CD14-positive monocyte (primary cell): ENCODE measurements around the gene SF3A2. TPM values are rescaled to one million over a fixed set of nuclear protein-coding genes. Genes with fewer than 3 reads are reported as not detected.
A peak's percentile ranks its signal among the peaks of the same experiment; 100 is the strongest.

ENCODE experiments used
- DNase-seq, 3 donors: peaks; one replicate each; pipeline ENCODE4 v3.0.0-alpha.2; 2011 to 2022
- H2AFZ ChIP-seq: 2 replicates; pipeline ENCODE4 v1.6.0; 2012; ENCODE audit warnings: mild to moderate bottlenecking, low read depth, low read length, inconsistent platforms; ENCODE audit not compliant: insufficient read depth, poor library complexity, severe bottlenecking
- H3K27ac ChIP-seq, 2 donors: 1 replicate in 1 of 2; 2 replicates in 1 of 2; pipeline ENCODE4 v1.5.1; 2012 to 2013; ENCODE audit warnings: low read length in 2 of 2, control low read depth in 1 of 2, inconsistent platforms in 1 of 2, low read depth in 1 of 2, mild to moderate bottlenecking in 1 of 2
- H3K27me3 ChIP-seq, 2 donors: one replicate each; pipeline versions ENCODE4 v1.6.0 to v1.6.1; 2011 to 2013; ENCODE audit warnings: low read length in 2 of 2; ENCODE audit not compliant: control insufficient read depth in 2 of 2, insufficient read depth in 2 of 2
- H3K36me3 ChIP-seq, 2 donors: replicated peaks in 1 of 2; 1 replicate in 1 of 2; 2 replicates in 1 of 2; pipeline versions ENCODE4 v1.5.1 to v1.6.1; 2012 to 2013; ENCODE audit warnings: low read length in 2 of 2, control low read depth in 1 of 2, inconsistent platforms in 1 of 2, mild to moderate bottlenecking in 1 of 2; ENCODE audit not compliant: insufficient read depth in 2 of 2, control insufficient read depth in 1 of 2
- H3K4me1 ChIP-seq, 2 donors: 1 replicate in 1 of 2; 2 replicates in 1 of 2; pipeline versions ENCODE4 v1.5.1 to v1.6.1; 2012 to 2013; ENCODE audit warnings: low read length in 2 of 2, control low read depth in 1 of 2, inconsistent platforms in 1 of 2, mild to moderate bottlenecking in 1 of 2, moderate library complexity in 1 of 2; ENCODE audit not compliant: insufficient read depth in 2 of 2, control insufficient read depth in 1 of 2
- H3K4me2 ChIP-seq: replicated peaks from 2 replicates; pipeline ENCODE3; 2012; ENCODE audit warnings: low read length, moderate library complexity, mild to moderate bottlenecking; ENCODE audit not compliant: poor library complexity, severe bottlenecking; ENCODE audit errors: extremely low read depth
- H3K4me3 ChIP-seq, 3 experiments: fragments of 200-600 bp in 1 of 3; sonication (generic) in 1 of 3; replicated peaks in 1 of 3; 1 replicate in 2 of 3; 2 replicates in 1 of 3; pipeline ENCODE4 v1.5.1; 2011 to 2013; ENCODE audit warnings: low read length in 3 of 3, mild to moderate bottlenecking in 3 of 3, control low read depth in 2 of 3, low read depth in 2 of 3, inconsistent platforms in 1 of 3, moderate library complexity in 1 of 3
- H3K79me2 ChIP-seq: 2 replicates; pipeline ENCODE4 v1.6.0; 2012; ENCODE audit warnings: mild to moderate bottlenecking, control low read depth, inconsistent platforms, low read length, moderate library complexity; ENCODE audit not compliant: insufficient read depth
- H3K9ac ChIP-seq: 2 replicates; pipeline ENCODE4 v1.6.0; 2017; ENCODE audit warnings: low read length, mild to moderate bottlenecking; ENCODE audit not compliant: insufficient read depth, poor library complexity, severe bottlenecking
- H3K9me3 ChIP-seq, 2 donors: replicated peaks in 1 of 2; 1 replicate in 1 of 2; 2 replicates in 1 of 2; pipeline versions ENCODE4 v1.5.1 to v1.6.1; 2012 to 2013; ENCODE audit warnings: low read length in 2 of 2, control low read depth in 1 of 2; ENCODE audit not compliant: control insufficient read depth in 1 of 2, insufficient read depth in 1 of 2
- H4K20me1 ChIP-seq: 2 replicates; pipeline ENCODE4 v1.6.0; 2012; ENCODE audit warnings: mild to moderate bottlenecking, low read length, control low read depth, moderate library complexity; ENCODE audit not compliant: insufficient read depth
- H3K27ac Mint-ChIP-seq, 7 donors: one replicate each; pipeline ENCODE4 v1.8.0; 2020; ENCODE audit warnings: mild to moderate bottlenecking in 7 of 7, mixed read lengths in 7 of 7, moderate library complexity in 6 of 7, inconsistent platforms in 2 of 7
- H3K27me3 Mint-ChIP-seq, 3 donors: one replicate each; pipeline ENCODE4 v1.8.0; 2021 to 2022; ENCODE audit warnings: low read depth in 3 of 3, mild to moderate bottlenecking in 3 of 3, mixed read lengths in 3 of 3, moderate library complexity in 3 of 3, inconsistent platforms in 1 of 3
- H3K36me3 Mint-ChIP-seq, 2 donors: one replicate each; pipeline ENCODE4 v1.8.0; 2020; ENCODE audit warnings: mixed read lengths in 2 of 2, inconsistent platforms in 1 of 2, mild to moderate bottlenecking in 1 of 2
- H3K4me1 Mint-ChIP-seq: one replicate; pipeline ENCODE4 v1.8.0; 2020; ENCODE audit warnings: mild to moderate bottlenecking, mixed read lengths
- H3K4me3 Mint-ChIP-seq, 2 donors: one replicate each; pipeline ENCODE4 v1.8.0; 2020; ENCODE audit warnings: mild to moderate bottlenecking in 2 of 2, mixed read lengths in 2 of 2, moderate library complexity in 1 of 2
- H3K9me3 Mint-ChIP-seq, 7 donors: one replicate each; pipeline ENCODE4 v1.8.0; 2020 to 2022; ENCODE audit warnings: mixed read lengths in 7 of 7, mild to moderate bottlenecking in 6 of 7, moderate library complexity in 6 of 7, inconsistent platforms in 2 of 7
- CTCF ChIP-seq: fragments of 200-600 bp; IDR thresholded peaks from one replicate; pipeline ENCODE4 v1.8.0; 2022; ENCODE audit warnings: antibody characterized with exemption, mild to moderate bottlenecking
- WGBS: methylation state at CpG from one replicate; pipeline ENCODE4 v1.1.5; 2013; ENCODE audit warnings: missing lambda C conversion rate; ENCODE audit not compliant: insufficient coverage; 5-methylcytosine and 5-hydroxymethylcytosine counted together
- intact Hi-C, 2 donors: fragments of 100-400 bp; cut with micrococcal nuclease; formaldehyde crosslinking; loops; one replicate each; pipeline versions ENCODE4 v1.15.0 to v1.15.1; 2023
- polyA plus RNA-seq, 3 donors: library from polyadenylated mRNA; depleted of rRNA in 1 of 3; unstranded in 2 of 3; stranded (reverse) in 1 of 3; fragments of 300-500 nt in 2 of 3; fragments of >200 nt in 1 of 3; fragmentation: Illumina TruSeq in 2 of 3; gene quantifications; 1 replicate in 2 of 3; 2 replicates in 1 of 3; pipeline ENCODE4 v1.2.3, GENCODE V29; 2012 to 2021

The SF3A2 gene
- polyA plus RNA-seq, 3 donors = 8.0 to 70.8 (median 11.6) TPM

- Mint-ChIP-seq H3K27me3 (peaks cover 39 to 64% (median 42%) of the 10 kb centered on the region in 3 donors), H3K27ac (peak overlapping the region in 1 of 7 donors; percentile 25), H3K4me3 (peak overlapping the region in 1 of 2 donors; percentile 46), H3K4me1 (peaks cover 22% of the 10 kb centered on the region), H3K36me3 (peaks cover 26 to 36% of the 10 kb centered on the region in 2 donors), H3K9me3 (peaks cover 0 to 8% (median 0%) of the 10 kb centered on the region in 7 donors)
- intact Hi-C loops = no loop called here
- H2AFZ ChIP-seq = no peak overlapping the region
- H3K27me3 ChIP-seq = peaks cover 18 to 51% of the 10 kb centered on the region in 2 donors
- H3K9me3 ChIP-seq = peaks cover 0 to 14% of the 10 kb centered on the region in 2 donors
- peaks cover 5% of the 10 kb centered on the region for H3K79me2 ChIP-seq
- no peak for TF ChIP-seq CTCF
- peaks cover 76% of the 10 kb centered on the region for H4K20me1 ChIP-seq
- peaks cover 37 to 39% of the 10 kb centered on the region in 2 donors for H3K36me3 ChIP-seq
- no peak overlapping the region for H3K4me2 ChIP-seq
- H3K9ac ChIP-seq = no peak overlapping the region
- H3K27ac ChIP-seq = no peak overlapping the region
- peaks cover 32 to 42% of the 10 kb centered on the region in 2 donors for H3K4me1 ChIP-seq
- H3K4me3 ChIP-seq = no peak overlapping the region
- WGBS = 33% methylated on average over 40 of the region's 43 CpGs
- no peak for DNase-seq
Measured at GRCh38 chr19:2249880-2250765, 13.5 kb downstream of the SF3A2 start.

- Histone ChIP-seq H4K20me1 (peaks cover 70% of the 10 kb centered on the region), H3K79me2 (no peaks in the 10 kb centered on the region), H2AFZ (no peak overlapping the region), H3K4me2 (peak overlapping the region; percentile 74), H3K36me3 (peaks cover 31 to 32% of the 10 kb centered on the region in 2 donors), H3K9ac (no peak overlapping the region), H3K4me3 (no peak overlapping the region), H3K9me3 (peaks cover 0 to 14% of the 10 kb centered on the region in 2 donors), H3K27me3 (peaks cover 18 to 51% of the 10 kb centered on the region in 2 donors), H3K4me1 (peaks cover 32 to 42% of the 10 kb centered on the region in 2 donors), H3K27ac (no peak overlapping the region)
- no peak for TF ChIP-seq CTCF
- DNase-seq = no peak
- H3K36me3 Mint-ChIP-seq = peaks cover 20 to 30% of the 10 kb centered on the region in 2 donors
- H3K4me3 Mint-ChIP-seq = no peak overlapping the region
- 13% methylated on average over 40 of the region's 40 CpGs for WGBS
- intact Hi-C loops = no loop called here
- peaks cover 39 to 68% (median 42%) of the 10 kb centered on the region in 3 donors for H3K27me3 Mint-ChIP-seq
- peaks cover 0 to 8% (median 0%) of the 10 kb centered on the region in 7 donors for H3K9me3 Mint-ChIP-seq
- H3K27ac Mint-ChIP-seq = no peak overlapping the region
- H3K4me1 Mint-ChIP-seq = peaks cover 22% of the 10 kb centered on the region
Measured at GRCh38 chr19:2250766-2251105, 14.1 kb downstream of the SF3A2 start.
